Mesenchymal stem cell (in vitro differentiated cells and primary cell): ENCODE data around the gene NFATC1.

ENCODE experiments used
- DNase-seq: peaks from one replicate; pipeline ENCODE4 v3.0.0-alpha.2; 2013
- H2AFZ ChIP-seq: one replicate; pipeline ENCODE4 v1.6.1; 2013; ENCODE audit warnings: low read depth, mild to moderate bottlenecking, control low read depth, inconsistent platforms, low read length, moderate library complexity
- H2AK5ac ChIP-seq: 2 replicates; pipeline ENCODE4 v1.6.1; 2013; ENCODE audit warnings: low read length, moderate library complexity, mild to moderate bottlenecking, inconsistent platforms; ENCODE audit not compliant: severe bottlenecking
- H2BK120ac ChIP-seq: one replicate; pipeline ENCODE4 v1.6.1; 2013; ENCODE audit warnings: low read depth, mild to moderate bottlenecking, inconsistent platforms, low read length, moderate library complexity
- H2BK12ac ChIP-seq, 2 experiments: one replicate each; pipeline ENCODE4 v1.6.1; 2013; ENCODE audit warnings: inconsistent platforms in 2 of 2, low read length in 2 of 2, mild to moderate bottlenecking in 2 of 2, moderate library complexity in 2 of 2, control low read depth in 1 of 2
- H2BK15ac ChIP-seq: one replicate; pipeline ENCODE4 v1.6.1; 2013; ENCODE audit warnings: mild to moderate bottlenecking, low read depth, inconsistent platforms; ENCODE audit not compliant: poor library complexity, severe bottlenecking
- H2BK5ac ChIP-seq: 2 replicates; pipeline ENCODE4 v1.6.1; 2013; ENCODE audit warnings: low read depth, mild to moderate bottlenecking, low read length, control low read depth, inconsistent platforms; ENCODE audit not compliant: poor library complexity, severe bottlenecking
- H3K14ac ChIP-seq, 2 experiments: one replicate each; pipeline ENCODE4 v1.6.1; 2013; ENCODE audit warnings: inconsistent platforms in 2 of 2, low read length in 2 of 2, control low read depth in 1 of 2, mild to moderate bottlenecking in 1 of 2, moderate library complexity in 1 of 2
- H3K18ac ChIP-seq, 2 experiments: one replicate each; pipeline ENCODE4 v1.6.1; 2013; ENCODE audit warnings: inconsistent platforms in 2 of 2, low read length in 2 of 2, control low read depth in 1 of 2, low read depth in 1 of 2, mild to moderate bottlenecking in 1 of 2
- H3K23ac ChIP-seq, 2 experiments: one replicate each; pipeline ENCODE4 v1.6.1; 2013; ENCODE audit warnings: inconsistent platforms in 2 of 2, low read length in 2 of 2, mild to moderate bottlenecking in 2 of 2, moderate library complexity in 2 of 2, control low read depth in 1 of 2
- H3K27ac ChIP-seq: 2 replicates; pipeline ENCODE4 v1.5.1; 2013; ENCODE audit warnings: mild to moderate bottlenecking, moderate library complexity, low read length, control low read depth, inconsistent platforms; ENCODE audit not compliant: poor library complexity, severe bottlenecking
- H3K27me3 ChIP-seq, 2 experiments: 2 replicates each; pipeline versions ENCODE4 v1.6.1 to v1.7.0; 2013; ENCODE audit warnings: low read length in 2 of 2, mild to moderate bottlenecking in 2 of 2, moderate library complexity in 2 of 2, control low read depth in 1 of 2, inconsistent platforms in 1 of 2; ENCODE audit not compliant: control insufficient read depth in 1 of 2, insufficient read depth in 1 of 2
- H3K36me3 ChIP-seq, 2 experiments: 2 replicates each; pipeline versions ENCODE4 v1.6.1 to v1.7.0; 2013; ENCODE audit warnings: low read length in 2 of 2, control low read depth in 1 of 2, inconsistent platforms in 1 of 2, low read depth in 1 of 2, mild to moderate bottlenecking in 1 of 2; ENCODE audit not compliant: insufficient read depth in 2 of 2, control insufficient read depth in 1 of 2
- H3K4ac ChIP-seq, 2 experiments: one replicate each; pipeline ENCODE4 v1.6.1; 2013; ENCODE audit warnings: inconsistent platforms in 2 of 2, low read length in 2 of 2, mild to moderate bottlenecking in 2 of 2, moderate library complexity in 2 of 2, control low read depth in 1 of 2, low read depth in 1 of 2
- H3K4me1 ChIP-seq: 2 replicates; pipeline ENCODE4 v1.6.1; 2013; ENCODE audit warnings: low read depth, low read length, control low read depth; ENCODE audit not compliant: control insufficient read depth, insufficient read depth
- H3K4me2 ChIP-seq: 2 replicates; pipeline ENCODE4 v1.6.1; 2013; ENCODE audit warnings: low read length, mild to moderate bottlenecking, inconsistent platforms; ENCODE audit not compliant: poor library complexity, severe bottlenecking
- H3K4me3 ChIP-seq, 2 experiments: 2 replicates each; pipeline versions ENCODE4 v1.5.1 to v1.7.0; 2013; ENCODE audit warnings: low read length in 2 of 2, mild to moderate bottlenecking in 2 of 2, control low read depth in 1 of 2, low read depth in 1 of 2; ENCODE audit not compliant: insufficient read depth in 1 of 2
- H3K79me1 ChIP-seq: replicated peaks from 2 replicates; pipeline ENCODE4 v1.6.1; 2013; ENCODE audit warnings: mild to moderate bottlenecking, control low read depth, low read length, inconsistent platforms; ENCODE audit not compliant: poor library complexity, severe bottlenecking
- H3K9ac ChIP-seq: 2 replicates; pipeline ENCODE4 v1.7.0; 2013; ENCODE audit warnings: mild to moderate bottlenecking, low read length, moderate library complexity
- H3K9me3 ChIP-seq: 2 replicates; pipeline ENCODE4 v1.7.0; 2013; ENCODE audit warnings: mild to moderate bottlenecking, low read length; ENCODE audit not compliant: control insufficient read depth
- H4K8ac ChIP-seq: one replicate; pipeline ENCODE4 v1.6.1; 2013; ENCODE audit warnings: inconsistent platforms, mild to moderate bottlenecking, low read length, moderate library complexity
- H4K91ac ChIP-seq: one replicate; pipeline ENCODE4 v1.6.1; 2013; ENCODE audit warnings: mild to moderate bottlenecking, low read length, inconsistent platforms
- WGBS: methylation state at CpG from one replicate; pipeline ENCODE4 v1.1.7; 2013; ENCODE audit warnings: mixed read lengths; 5-methylcytosine and 5-hydroxymethylcytosine counted together

NFATC1 gene

DNA sequence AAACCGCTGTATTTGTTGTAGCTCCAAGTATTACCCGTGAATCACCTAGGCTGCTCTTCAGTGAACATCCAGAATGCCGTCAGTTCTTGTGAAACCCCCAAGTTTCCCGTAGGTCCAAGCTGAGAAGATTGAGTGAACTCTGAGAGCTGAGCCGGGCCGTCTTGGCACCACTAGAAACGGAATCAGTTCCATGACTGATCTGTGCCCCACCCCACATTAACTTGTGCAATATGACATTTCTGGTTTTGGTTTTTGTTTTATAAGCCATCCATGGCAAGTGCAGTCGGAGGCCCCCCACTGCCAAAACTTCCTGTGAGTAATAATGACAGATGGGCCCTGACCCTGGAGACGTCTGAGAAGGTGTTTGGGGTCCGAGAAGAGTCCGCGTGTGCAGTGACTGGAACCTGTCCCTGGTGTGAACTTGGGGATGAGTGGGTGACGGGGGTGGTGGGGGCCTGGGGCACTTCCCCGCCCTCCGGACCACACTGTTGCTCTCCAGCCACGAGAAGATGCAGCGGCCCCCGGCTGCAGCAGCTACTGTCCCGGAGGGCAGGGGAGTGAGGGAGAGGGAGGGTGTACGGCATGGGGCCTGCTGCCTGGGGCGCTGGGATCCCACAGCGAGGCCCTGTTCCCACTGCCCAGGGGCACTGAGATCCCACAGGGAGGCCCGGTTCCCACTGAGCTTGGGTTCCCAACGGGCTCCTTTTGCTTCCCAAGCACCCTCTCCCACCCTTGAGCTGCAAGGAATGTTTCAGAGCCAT, 26.5 kb downstream of the NFATC1 start:
- DNase-seq: no peak
- Histone ChIP-seq H3K18ac (no peak overlapping the region), H2BK120ac (no peak overlapping the region), H3K36me3 (peaks cover 4 to 8% of the 10 kb centered on the region in 2 experiments), H3K79me1 (no peaks in the 10 kb centered on the region), H2BK5ac (no peak overlapping the region), H3K4me1 (peaks cover 30% of the 10 kb centered on the region), H3K27me3 (peaks cover 17 to 22% of the 10 kb centered on the region in 2 experiments), H4K91ac (no peak overlapping the region), H2AK5ac (no peak overlapping the region), H3K23ac (no peak overlapping the region), H3K4me3 (no peak overlapping the region), H3K4me2 (peak overlapping the region; percentile 36), H2AFZ (no peak overlapping the region), H3K4ac (no peak overlapping the region), H2BK12ac (no peak overlapping the region), H3K9ac (no peak overlapping the region), H3K14ac (no peak overlapping the region), H2BK15ac (no peak overlapping the region), H4K8ac (no peak overlapping the region), H3K9me3 (no peaks in the 10 kb centered on the region), H3K27ac (no peak overlapping the region)
- WGBS: 86% methylated on average over 19 of the region's 24 CpGs

DNA sequence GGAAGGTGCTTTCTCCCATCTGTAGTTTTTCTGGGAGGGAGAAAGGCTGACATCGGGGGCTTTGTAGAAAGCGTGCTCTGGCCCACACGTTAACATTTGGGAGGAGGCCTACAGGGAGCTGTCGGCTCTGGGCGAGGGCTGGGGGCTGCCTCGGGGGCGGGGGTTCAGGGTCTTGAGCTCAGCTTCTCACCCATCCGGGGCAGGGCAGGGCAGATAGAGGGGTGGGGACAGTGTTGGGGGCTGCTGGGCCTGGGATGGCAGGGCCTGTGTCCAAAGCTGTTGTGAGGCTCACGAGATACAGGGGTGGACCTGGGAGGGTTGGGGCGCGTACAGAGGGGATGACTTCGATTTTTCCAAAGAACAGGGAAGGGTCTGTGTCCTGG, 27.0 kb downstream of the NFATC1 start:
- H2BK15ac ChIP-seq: no peak overlapping the region
- no peak overlapping the region for H3K14ac ChIP-seq
- peaks cover 30% of the 10 kb centered on the region for H3K4me1 ChIP-seq
- H2BK120ac ChIP-seq: no peak overlapping the region
- no peak overlapping the region for H2AK5ac ChIP-seq
- no peak overlapping the region for H3K4me2 ChIP-seq
- H3K27me3 ChIP-seq: peaks cover 17 to 22% of the 10 kb centered on the region in 2 experiments
- no peak overlapping the region for H3K27ac ChIP-seq
- H2BK5ac ChIP-seq: no peak overlapping the region
- no peaks in the 10 kb centered on the region for H3K9me3 ChIP-seq
- no peak overlapping the region for H3K9ac ChIP-seq
- no peak for DNase-seq
- H4K91ac ChIP-seq: no peak overlapping the region
- H4K8ac ChIP-seq: no peak overlapping the region
- no peak overlapping the region for H3K4me3 ChIP-seq
- H3K23ac ChIP-seq: no peak overlapping the region
- H2BK12ac ChIP-seq: no peak overlapping the region
- peaks cover 4 to 8% of the 10 kb centered on the region in 2 experiments for H3K36me3 ChIP-seq
- WGBS: 96% methylated on average over 12 of the region's 12 CpGs
- H3K4ac ChIP-seq: no peak overlapping the region
- no peaks in the 10 kb centered on the region for H3K79me1 ChIP-seq
- no peak overlapping the region for H3K18ac ChIP-seq
- H2AFZ ChIP-seq: no peak overlapping the region

DNA sequence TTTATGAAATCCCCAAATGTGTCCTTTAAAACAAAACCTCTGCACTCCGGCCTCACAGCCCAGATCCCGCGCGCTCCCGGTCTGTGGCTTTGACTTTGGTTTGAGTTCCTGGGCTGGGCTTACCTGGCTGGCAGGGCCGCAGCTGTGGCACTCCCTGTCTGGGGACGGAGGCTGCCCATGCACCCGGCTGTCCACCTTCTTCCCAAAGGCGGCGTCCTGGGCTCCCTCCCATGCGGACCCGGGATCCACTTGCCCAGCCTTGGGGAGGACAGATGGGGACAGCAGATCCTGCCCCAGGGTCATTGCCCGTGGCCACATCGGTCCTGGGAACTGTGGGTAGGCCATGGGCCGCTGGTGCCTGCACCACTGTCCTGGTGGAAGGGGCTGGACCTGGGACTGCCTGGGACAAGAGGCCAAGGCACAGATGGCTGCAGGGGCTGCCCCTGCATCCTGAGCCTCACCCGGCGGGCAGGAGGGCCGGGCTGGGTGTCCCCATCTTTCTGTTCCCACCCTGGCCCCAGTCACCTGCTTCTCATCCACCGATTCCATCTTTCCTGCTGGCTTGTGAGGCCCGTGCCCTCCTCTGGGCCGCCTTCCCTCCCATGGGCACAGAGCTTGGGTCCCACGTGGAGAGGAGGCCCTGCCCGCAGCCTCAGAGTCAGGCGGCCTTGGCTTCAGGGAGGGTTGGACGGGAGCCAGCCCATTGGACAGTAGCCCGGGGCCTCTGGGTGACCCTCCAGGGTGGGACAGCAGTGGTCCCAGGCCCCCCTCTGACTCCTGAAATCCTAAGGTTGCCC, 27.7 kb downstream of the NFATC1 start:
- H3K9ac ChIP-seq: no peak overlapping the region
- no peak overlapping the region for H3K4me3 ChIP-seq
- H2AFZ ChIP-seq: no peak overlapping the region
- H3K36me3 ChIP-seq: peaks cover 4 to 8% of the 10 kb centered on the region in 2 experiments
- H3K27me3 ChIP-seq: peaks cover 17 to 21% of the 10 kb centered on the region in 2 experiments
- peaks cover 30% of the 10 kb centered on the region for H3K4me1 ChIP-seq
- H2BK5ac ChIP-seq: no peak overlapping the region
- H4K91ac ChIP-seq: no peak overlapping the region
- no peak overlapping the region for H2BK15ac ChIP-seq
- H2BK12ac ChIP-seq: no peak overlapping the region
- DNase-seq: no peak
- H3K79me1 ChIP-seq: no peaks in the 10 kb centered on the region
- H2AK5ac ChIP-seq: no peak overlapping the region
- H3K14ac ChIP-seq: no peak overlapping the region
- H3K27ac ChIP-seq: no peak overlapping the region
- no peak overlapping the region for H3K18ac ChIP-seq
- no peak overlapping the region for H2BK120ac ChIP-seq
- no peak overlapping the region for H3K4me2 ChIP-seq
- no peak overlapping the region for H4K8ac ChIP-seq
- no peaks in the 10 kb centered on the region for H3K9me3 ChIP-seq
- 97% methylated on average over 26 of the region's 26 CpGs for WGBS
- no peak overlapping the region for H3K4ac ChIP-seq
- H3K23ac ChIP-seq: no peak overlapping the region

DNA sequence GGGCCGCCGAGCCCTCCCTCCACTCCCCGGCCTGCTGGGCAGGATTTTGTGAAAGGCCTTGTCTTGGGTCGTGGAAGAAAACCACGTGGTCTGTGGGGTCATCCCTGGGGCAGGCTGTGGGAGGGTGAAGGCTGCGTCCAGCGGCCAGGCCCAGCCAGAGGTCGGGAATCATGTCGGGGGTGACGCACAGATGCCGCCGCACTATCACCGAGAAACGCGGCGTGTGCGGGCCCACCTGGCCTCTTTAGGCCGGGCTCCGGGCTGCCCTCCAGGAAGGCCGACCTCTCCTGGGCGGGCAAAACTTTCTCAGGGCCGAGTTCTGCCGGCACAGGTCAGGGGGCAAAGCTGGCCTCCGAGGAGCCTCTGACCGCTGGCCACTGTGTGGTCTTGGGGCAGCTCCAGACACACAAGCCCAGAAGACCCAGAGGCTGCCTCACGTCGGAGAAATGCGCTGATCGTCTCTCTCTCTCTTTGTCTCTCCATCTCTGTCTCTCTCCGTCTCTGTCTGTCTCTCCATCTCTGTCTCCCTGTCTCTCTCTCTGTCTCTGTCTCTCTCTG, 28.4 kb downstream of the NFATC1 start:
- Histone ChIP-seq H3K36me3 (peaks cover 4 to 8% of the 10 kb centered on the region in 2 experiments), H3K4ac (no peak overlapping the region), H3K18ac (no peak overlapping the region), H2BK12ac (no peak overlapping the region), H2BK120ac (no peak overlapping the region), H3K23ac (no peak overlapping the region), H2BK5ac (no peak overlapping the region), H3K27ac (no peak overlapping the region), H2AFZ (no peak overlapping the region), H3K27me3 (peaks cover 17% of the 10 kb centered on the region in 2 experiments), H4K91ac (no peak overlapping the region), H3K9me3 (no peaks in the 10 kb centered on the region), H2BK15ac (no peak overlapping the region), H3K79me1 (no peaks in the 10 kb centered on the region), H3K14ac (no peak overlapping the region), H4K8ac (no peak overlapping the region), H3K4me1 (peaks cover 30% of the 10 kb centered on the region), H3K4me2 (no peak overlapping the region), H2AK5ac (no peak overlapping the region), H3K4me3 (no peak overlapping the region), H3K9ac (no peak overlapping the region)
- no peak for DNase-seq
- 93% methylated on average over 30 of the region's 30 CpGs for WGBS
